PFSK-1 (cell line): ENCODE measurements around the gene LDAH.

Experiments
- FOXP2 ChIP-seq: optimal IDR thresholded peaks from 2 replicates; pipeline ENCODE3; 2011; ENCODE audit warnings: borderline replicate concordance, control low read depth, inconsistent platforms; ENCODE audit not compliant: insufficient read depth; ENCODE audit errors: extremely low read length, extremely low read depth
- POLR2AphosphoS5 ChIP-seq: IDR thresholded peaks from 2 replicates; pipeline ENCODE4 v1.6.1; 2012; ENCODE audit warnings: low read depth, mild to moderate bottlenecking, control low read depth, low read length, moderate library complexity
- SIN3A ChIP-seq: IDR thresholded peaks from 2 replicates; pipeline ENCODE4 v1.6.1; 2012; ENCODE audit warnings: mild to moderate bottlenecking, low read length, moderate library complexity, borderline replicate concordance; ENCODE audit not compliant: insufficient read depth
- TAF1 ChIP-seq: IDR thresholded peaks from 2 replicates; pipeline ENCODE4 v1.6.1; 2012; ENCODE audit warnings: low read length, control low read depth, borderline replicate concordance; ENCODE audit not compliant: insufficient read depth
- TF ChIP-seq, protein P1 (sequence below), 2 experiments: IDR thresholded peaks; 2 replicates each; pipeline versions ENCODE4 v1.6.1 to v1.8.0; 2011 to 2012; ENCODE audit warnings: low read depth in 2 of 2, low read length in 2 of 2, control low read depth in 1 of 2, inconsistent platforms in 1 of 2, mild to moderate bottlenecking in 1 of 2, moderate library complexity in 1 of 2; ENCODE audit not compliant: insufficient read depth in 1 of 2

Gene LDAH

DNA sequence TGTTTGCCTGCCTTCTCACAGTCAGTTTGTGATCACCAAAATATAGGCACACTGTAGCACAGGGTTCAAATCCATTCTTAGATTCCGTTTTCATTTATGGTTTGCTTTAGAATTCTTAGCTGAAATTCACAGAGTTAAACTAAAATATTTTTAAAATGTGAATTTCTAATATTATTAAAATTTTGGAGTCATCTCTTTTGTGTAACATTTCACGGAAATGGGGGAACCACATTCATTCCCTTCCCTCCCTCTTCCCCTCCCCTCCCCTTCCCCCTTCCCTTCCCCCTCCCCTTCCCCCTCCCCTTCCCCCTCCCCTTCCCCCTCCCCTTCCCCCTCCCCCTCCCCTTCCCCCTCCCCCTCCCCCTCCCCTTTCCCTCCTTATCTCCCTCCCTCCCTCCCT lies 11.4 kb upstream of the LDAH start:
- TF ChIP-seq TAF1 = no peak
- TF ChIP-seq, protein P1, sequence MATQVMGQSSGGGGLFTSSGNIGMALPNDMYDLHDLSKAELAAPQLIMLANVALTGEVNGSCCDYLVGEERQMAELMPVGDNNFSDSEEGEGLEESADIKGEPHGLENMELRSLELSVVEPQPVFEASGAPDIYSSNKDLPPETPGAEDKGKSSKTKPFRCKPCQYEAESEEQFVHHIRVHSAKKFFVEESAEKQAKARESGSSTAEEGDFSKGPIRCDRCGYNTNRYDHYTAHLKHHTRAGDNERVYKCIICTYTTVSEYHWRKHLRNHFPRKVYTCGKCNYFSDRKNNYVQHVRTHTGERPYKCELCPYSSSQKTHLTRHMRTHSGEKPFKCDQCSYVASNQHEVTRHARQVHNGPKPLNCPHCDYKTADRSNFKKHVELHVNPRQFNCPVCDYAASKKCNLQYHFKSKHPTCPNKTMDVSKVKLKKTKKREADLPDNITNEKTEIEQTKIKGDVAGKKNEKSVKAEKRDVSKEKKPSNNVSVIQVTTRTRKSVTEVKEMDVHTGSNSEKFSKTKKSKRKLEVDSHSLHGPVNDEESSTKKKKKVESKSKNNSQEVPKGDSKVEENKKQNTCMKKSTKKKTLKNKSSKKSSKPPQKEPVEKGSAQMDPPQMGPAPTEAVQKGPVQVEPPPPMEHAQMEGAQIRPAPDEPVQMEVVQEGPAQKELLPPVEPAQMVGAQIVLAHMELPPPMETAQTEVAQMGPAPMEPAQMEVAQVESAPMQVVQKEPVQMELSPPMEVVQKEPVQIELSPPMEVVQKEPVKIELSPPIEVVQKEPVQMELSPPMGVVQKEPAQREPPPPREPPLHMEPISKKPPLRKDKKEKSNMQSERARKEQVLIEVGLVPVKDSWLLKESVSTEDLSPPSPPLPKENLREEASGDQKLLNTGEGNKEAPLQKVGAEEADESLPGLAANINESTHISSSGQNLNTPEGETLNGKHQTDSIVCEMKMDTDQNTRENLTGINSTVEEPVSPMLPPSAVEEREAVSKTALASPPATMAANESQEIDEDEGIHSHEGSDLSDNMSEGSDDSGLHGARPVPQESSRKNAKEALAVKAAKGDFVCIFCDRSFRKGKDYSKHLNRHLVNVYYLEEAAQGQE (IDR thresholded peaks at IDR 0.05; ENCODE audit: insufficient read depth in 1 of 2, low read depth in 2 of 2, low read length in 2 of 2) = no peak
- no peak for TF ChIP-seq SIN3A
- no peak for TF ChIP-seq FOXP2
- TF ChIP-seq POLR2AphosphoS5 = no peak

DNA sequence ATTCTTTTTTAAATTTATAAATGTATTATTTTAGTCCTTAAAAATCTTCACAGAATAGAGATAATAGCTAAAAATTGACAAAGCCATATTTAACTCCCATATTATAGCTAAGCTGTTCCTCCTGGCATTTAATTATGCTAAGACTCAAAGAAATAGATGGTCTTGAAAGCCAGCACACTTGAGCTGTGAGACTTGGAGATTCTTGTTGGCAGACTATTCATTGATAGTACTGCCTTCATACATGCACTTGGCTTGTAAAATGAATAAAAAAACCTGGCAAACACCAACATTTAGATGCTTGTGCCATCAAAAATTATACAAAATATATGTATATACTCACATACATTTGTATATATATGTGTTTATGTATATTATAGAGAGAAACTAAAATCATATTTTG lies 9.7 kb upstream of the LDAH start:
- no peak for TF ChIP-seq FOXP2
- TF ChIP-seq POLR2AphosphoS5 = no peak
- TF ChIP-seq SIN3A = no peak
- no peak for TF ChIP-seq TAF1
- TF ChIP-seq, protein P1 (IDR thresholded peaks at IDR 0.05; ENCODE audit: insufficient read depth in 1 of 2, low read depth in 2 of 2, low read length in 2 of 2) = no peak

DNA sequence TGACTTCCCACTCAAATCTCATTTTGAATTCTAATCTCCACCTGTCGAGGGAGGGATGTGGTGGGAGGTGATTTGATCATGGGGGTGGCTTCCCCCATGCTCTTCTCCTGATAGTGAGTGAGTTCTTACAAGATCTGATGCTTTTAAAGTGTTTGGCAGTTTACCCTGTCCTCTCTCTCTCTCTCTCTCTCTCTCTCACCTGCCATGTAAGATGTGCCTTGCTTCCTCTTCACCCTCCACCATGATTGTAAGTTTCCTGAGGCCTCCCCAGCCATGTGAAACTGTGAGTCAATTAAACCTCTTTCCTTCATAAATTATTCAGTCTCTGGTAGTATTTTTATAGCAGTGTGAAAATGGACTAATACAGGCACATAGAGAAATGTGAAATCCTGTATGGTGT lies 7.0 kb upstream of the LDAH start:
- TF ChIP-seq SIN3A (no peak), TAF1 (no peak), POLR2AphosphoS5 (no peak), FOXP2 (no peak)
- TF ChIP-seq, protein P1 (IDR thresholded peaks at IDR 0.05; ENCODE audit: insufficient read depth in 1 of 2, low read depth in 2 of 2, low read length in 2 of 2) = no peak

DNA sequence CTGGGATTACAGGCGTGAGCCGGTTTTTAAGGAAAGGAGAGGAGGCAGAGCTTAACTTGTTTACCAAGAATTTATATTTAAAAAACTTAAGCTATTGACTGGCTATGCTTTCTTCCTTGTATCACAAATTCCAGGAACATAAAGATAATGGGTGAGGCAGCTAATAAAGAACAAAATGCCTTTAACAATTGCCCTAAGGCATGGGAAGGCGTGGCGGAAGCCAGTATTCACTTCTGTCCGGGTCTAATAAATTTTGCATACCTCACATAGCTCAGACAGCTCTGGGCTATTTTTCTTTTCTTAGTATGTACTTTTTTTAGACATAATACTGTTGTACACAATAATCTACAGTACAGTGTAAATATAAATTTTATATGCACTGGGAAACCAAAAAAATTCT lies 1.0 kb upstream of the LDAH start:
- no peak for TF ChIP-seq FOXP2

DNA sequence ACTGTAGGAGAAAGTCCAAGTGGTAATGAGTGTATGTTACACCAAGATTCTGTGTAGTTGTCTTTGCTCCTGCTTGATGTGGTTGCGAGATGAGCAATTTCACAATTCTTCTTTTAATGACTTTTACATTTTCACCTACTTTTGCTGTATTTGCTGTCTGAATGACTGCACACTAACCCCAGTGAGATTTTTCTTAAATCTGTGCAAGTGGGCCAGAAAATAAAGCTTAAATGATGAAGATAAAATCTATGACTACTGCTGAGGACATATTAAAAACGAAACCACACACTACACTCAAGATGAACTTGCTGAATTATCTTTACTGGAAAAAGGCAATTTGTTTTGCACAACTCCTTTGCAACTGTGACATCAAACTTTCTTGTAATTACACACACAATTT lies 4.1 kb downstream of the LDAH start:
- TF ChIP-seq POLR2AphosphoS5 = no peak

DNA sequence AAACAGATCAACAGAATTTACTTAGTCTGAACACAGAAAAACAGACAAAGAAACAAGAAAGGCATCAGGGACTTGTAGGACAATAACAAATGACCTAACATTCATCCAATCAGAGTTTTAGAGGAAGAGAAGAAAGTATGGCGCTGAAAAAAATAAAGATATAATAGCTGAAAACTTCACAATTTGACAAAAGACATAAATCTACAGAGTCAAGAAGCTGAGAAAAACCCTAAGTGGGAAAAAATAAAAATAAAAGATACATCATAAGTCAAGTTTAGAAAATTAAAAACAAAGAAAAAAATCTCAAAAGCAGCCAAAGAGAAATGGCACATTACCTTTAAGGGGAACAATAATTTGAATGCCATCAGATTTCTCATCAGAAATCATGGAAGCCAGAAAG lies 7.7 kb downstream of the LDAH start:
- TF ChIP-seq, protein P1 (IDR thresholded peaks at IDR 0.05; ENCODE audit: insufficient read depth in 1 of 2, low read depth in 2 of 2, low read length in 2 of 2) = no peak
- TF ChIP-seq TAF1 = no peak
- TF ChIP-seq POLR2AphosphoS5 = no peak
- TF ChIP-seq FOXP2 = no peak
- TF ChIP-seq SIN3A = no peak
